Activated naive CD4-positive, alpha-beta T cell treated with Interleukin-2 at 50 U/mL for 16 hours (primary cell): ENCODE measurements around the gene STAC2.

Source experiments
- DNase-seq: peaks from one replicate; pipeline ENCODE4 v3.0.0-alpha.2; 2020

Gene STAC2

DNA sequence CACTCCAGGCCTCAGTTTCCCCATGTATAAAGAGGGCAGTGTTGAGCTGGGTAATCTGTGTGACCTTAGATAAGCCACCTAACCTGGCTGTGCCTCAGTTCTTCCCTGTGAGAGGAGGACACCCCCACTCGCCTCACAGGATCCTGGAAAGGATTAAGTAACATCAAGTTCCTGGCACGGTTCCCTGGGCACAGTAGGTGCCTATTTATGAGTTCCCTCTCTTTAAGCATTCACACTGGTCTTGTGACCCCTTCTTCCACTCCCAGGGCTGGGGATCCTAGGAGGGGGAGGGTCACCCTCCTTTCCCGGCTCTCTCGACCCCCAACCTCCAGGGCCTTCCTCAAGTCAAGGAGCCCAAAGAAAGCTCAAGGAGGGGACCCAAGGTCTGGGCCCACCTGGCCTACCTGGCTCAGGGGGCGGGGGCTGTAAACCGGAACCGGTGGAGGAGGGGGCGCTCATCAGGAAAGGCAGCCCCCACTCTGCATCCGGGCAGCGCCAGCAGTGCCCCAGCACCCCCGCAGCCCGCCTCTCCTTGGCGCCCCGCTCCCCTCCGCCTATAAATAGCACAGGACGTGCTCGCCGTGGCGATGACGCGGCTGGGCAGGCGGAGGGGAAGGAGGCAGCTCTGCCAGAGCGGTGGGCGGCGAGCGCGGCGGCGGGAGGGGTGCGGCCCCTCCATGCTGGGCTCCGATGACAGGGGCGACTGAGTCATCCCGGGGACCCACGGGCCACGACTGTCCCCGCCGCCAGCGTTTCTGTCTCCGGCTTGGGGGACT is 16.2 kb downstream of the STAC2 start:
- DNase-seq, result peak; percentile 75

- DNase-seq, result no peak
Observed at GRCh38 chr17:39208893-39209292, 16.9 kb downstream of the STAC2 start.

DNA sequence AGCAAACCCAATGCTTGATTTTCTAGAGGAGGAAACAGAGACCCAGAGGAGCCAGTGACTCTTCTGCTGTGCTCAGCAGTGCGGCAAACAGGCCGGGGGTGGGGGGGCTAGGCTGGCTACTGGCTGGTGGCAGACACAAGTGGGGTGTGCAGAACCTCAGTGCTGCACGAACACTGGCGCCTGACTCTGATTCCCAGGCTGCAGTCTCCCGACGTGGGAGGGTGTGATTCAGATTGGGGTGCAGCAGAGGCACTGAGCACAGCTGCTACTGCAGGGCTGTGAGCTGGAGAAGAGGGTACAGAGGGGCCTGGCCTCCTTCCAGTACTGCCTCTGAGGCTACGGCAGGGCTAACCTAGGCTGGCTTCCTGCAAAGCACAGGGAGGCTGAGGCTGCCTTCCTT is 17.6 kb downstream of the STAC2 start:
- DNase-seq, result no peak

GRCh38 chr17:39205112-39205526 is 20.6 kb downstream of the STAC2 start:
- no peak for DNase-seq

GRCh38 chr17:39204245-39204644 is 21.5 kb downstream of the STAC2 start:
- DNase-seq, result no peak

DNA sequence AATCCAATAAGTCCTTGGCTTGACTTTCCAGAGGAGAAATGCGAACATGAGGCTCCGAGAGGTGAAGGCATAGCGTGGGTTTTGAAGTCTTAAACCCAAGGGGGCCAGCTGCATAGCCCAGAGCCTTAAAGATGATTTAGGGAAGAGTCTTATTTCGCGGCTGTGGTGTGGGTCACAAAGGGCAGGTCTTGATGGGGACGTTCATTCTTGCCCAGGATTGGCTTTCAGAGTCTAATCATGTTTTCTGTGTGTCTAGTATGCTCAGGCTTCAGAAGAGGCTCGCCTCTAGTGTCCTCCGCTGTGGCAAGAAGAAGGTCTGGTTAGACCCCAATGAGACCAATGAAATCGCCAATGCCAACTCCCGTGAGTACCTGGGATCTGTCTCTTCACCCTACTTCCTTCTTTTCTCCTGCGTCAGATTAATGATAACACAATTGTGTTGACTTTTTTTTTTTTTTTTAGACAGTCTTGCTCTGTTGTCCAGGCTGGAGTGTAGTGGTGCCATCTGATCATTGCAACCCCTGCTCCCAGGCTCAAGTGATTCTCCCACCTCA is 24.7 kb downstream of the STAC2 start:
- no peak for DNase-seq

DNA sequence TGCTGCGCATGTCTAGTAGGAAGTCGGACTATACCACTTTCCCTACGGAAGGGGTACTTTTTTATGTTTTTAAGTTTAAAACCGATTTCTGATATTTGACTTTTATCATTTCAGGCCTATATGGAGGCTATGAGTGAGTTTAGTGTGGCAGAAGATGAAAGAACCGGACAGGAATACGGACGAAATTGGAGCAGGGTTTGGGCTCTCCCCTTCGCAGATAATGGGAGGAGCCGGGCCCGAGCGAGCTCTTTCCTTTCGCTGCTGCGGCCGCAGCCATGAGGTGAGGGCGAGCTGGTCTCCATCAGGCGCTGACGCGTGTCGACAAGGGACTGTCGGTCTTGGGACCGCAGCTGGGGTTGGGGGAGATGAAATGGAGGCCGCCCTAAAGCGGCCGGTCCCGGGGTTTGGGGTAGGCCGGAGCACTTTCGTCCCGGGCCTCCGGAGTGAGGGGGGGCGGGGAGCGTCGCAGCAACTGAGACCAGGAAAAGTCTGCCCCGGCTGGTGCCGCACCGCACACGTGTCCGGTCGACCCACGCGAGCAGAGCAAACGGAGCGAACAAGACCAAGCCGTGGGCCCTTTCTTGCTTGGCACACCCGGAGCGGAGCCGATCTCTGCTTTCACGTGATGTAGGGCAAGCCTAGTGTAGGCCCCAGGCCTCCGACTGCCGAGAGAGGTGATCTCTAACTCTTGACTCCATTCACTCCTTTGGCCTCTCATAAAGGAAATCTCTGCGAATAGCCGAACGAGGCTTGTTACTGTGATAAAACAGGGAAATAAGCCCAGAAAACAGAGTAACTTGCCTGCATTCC is 25.5 kb downstream of the STAC2 start, which contains the start of gene RPL19:
TSS of gene RPL19 (plus strand) at position 214 of the 810 bp plus-strand sequence. CDS start at position 276, 62 bp downstream.
- peak; percentile 82 for DNase-seq

DNA sequence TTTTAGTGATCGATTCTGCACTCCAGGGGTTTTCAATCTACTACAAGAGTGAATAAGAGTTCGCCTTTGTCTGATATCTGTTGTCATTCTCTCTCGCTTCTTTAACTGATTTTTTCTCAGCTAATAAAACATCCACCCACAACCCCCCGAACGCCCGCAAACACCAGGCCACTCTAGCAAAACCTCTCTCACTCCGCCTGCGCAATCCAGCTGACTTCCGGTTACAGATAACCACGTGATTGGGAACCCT is 26.0 kb downstream of the STAC2 start:
- peak; percentile 89 for DNase-seq

DNA sequence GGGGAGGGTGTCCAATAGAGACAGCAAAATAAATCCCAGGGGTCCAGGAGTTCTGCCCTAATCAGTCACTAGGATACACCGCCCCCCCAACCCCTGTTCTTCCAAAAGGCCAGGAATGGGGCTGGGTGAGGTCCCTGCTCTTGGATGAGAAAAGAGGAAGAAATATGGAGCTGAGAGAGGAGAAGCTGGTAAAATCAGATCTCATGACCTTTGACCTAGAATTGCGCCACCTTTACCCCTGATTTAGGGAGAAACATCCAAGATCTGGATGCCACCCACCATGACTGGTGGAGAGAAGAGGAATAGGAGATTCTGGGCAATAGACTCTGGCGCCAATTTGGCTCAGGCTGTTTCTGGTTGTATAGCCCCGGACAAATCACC is 27.6 kb downstream of the STAC2 start:
- no peak for DNase-seq

DNA sequence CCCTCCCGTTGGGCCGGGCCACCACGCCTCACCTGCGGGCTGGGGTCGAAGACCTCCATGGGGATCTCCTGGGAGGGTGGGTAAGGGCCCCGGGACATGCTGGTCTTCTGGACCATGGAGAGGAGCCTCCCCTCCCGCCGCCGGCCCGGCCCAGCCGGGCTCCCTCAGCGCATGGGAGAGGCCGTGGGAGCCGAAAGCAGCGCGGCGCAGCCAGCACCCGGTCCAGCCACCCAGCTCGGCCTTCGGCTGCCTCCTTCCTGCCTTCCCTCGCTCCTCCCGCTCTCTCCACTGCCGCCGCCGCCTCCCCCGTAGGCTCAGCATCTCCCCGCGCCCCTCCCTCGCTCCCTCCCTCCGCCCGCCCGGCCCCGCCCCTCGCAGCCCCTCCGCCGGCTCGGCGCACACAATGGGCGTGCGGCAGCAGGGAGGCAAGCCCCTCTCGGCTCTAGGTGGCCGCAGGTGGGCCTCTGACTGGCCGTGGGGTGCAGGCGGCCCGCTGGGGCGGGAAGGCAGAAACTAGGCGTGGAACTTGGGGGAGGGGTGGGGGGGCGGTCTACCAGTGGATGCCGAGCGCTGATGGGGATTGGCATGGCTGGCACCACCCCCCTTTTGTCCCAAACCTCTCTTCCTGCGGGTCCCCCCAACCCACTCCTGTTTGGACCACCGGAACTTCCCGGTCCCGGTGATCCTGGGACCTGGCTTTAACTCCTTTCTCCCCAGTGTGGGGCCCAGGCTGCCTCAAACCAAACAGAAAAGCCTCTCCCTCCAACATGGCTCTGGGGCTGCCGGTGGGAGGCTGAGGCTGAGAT is 28.2 kb downstream of the STAC2 start, which contains the start of gene CACNB1:
TSS of gene CACNB1 (minus strand) at position 290 of the 806 bp plus-strand sequence. CDS start at position 116, 174 bp downstream.
- DNase-seq, result peak; percentile 71

GRCh38 chr17:39196808-39197291 is 28.9 kb downstream of the STAC2 start:
- DNase-seq, result peak; percentile 16

DNA sequence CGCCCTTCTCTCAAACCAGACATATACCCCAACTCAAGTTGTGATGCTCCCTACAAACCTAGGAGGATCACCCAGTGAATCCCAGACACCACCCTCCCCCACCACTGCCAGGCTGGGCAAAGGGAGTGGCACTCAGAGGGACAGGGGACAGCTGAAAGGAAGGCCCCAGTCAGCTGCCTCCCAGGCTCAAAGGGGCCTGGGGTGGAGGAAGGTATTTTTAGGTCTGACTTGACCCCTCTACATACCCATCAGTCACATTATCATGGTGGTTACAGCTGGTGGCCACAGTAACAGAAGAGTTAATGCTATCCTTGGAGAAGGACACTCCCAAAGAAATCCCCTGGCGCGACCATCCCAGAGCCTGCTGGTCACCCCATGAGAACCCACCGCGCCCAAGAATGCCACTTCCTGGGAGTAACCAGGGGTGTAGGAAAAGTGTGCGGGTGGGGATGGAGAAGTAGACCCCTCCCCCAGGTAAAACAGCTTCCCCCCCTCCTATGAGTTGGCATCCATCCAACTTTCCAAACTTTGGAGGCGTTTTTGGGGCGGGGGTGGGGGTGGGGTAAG is 29.4 kb downstream of the STAC2 start:
- no peak for DNase-seq

DNA sequence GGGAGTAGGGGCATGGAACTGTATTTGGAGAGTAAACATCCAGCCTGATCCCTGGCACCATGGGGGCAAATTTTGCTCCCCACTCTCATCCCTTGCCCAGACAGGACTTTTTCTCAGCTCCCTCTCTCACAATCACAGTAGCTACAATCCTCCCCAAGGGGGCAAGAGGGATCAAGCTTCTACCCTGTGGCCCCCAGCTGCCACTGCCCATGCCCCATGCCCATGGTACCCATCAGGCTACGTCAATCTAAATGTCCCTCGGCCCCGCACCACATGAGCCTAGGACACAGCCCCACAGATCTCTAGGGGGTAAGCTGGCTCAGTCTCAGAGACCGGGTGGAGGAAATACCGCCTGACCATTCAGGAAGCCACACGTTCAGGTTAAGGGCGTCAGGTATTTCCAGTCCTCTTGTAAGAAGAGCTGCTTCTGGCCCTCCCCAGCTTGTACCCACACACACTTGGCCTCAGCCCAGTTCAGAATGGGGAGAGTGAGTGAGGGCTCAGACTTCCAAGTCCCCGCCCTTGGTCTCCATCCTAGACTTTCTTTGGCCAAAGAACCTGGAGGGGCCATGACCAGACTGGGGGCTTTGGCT is 30.1 kb downstream of the STAC2 start:
- DNase-seq, result no peak

- DNase-seq, result no peak
Observed at GRCh38 chr17:39194985-39195524, 30.7 kb downstream of the STAC2 start.

- no peak for DNase-seq
Observed at GRCh38 chr17:39194089-39194984, 31.4 kb downstream of the STAC2 start.

GRCh38 chr17:39193346-39193745 is 32.4 kb downstream of the STAC2 start:
- DNase-seq, result no peak

DNA sequence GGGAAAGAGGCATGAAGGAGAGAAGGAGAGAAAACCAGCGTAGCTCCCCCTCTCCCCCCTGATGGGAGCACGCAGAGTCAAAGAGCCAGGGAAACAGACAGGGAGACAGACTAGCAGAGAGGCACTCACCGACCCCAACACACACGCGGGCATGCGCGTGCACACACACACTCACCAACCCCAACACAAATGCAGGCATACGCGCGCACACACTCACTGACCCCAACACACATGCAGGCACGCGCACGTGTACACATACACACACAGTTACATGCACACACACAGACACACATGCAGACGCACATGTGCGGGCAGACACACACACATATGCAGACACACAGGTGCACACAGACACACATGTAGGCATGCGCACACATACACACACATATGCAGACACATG is 32.8 kb downstream of the STAC2 start:
- DNase-seq, result no peak

GRCh38 chr17:39191750-39192510 is 33.8 kb downstream of the STAC2 start:
- DNase-seq, result no peak

GRCh38 chr17:39187152-39187830 is 38.5 kb downstream of the STAC2 start:
- DNase-seq, result no peak
